OCI-LY7 (cell line): ENCODE measurements around the gene PAXX. TPM values are rescaled to one million over a fixed set of nuclear protein-coding genes. Genes with fewer than 3 reads are reported as not detected.

ENCODE experiments used
- total RNA-seq, 2 experiments: library from RNA; depleted of rRNA in 1 of 2; stranded (reverse); fragments of >200 nt in 1 of 2; shearing (Covaris generic) in 1 of 2; gene quantifications; 2 replicates each; pipeline ENCODE4 v1.2.3, GENCODE V29; 2014 to 2022

PAXX gene
- total RNA-seq, 2 experiments from 2014 or later = 45.7 to 63.5 TPM

Other genes starting within 250 kb of the PAXX start
Only the 30 nearest of the 39 such genes appear.
- 61.9 and 70.2 TPM in 2 replicates for gene TMEM141, start 201.1 kb upstream of the PAXX start, total RNA-seq (2014; rRNA removed; shearing (Covaris generic))
- 41.5 and 43.2 TPM in 2 replicates for gene TMEM141, start 201.1 kb upstream of the PAXX start, total RNA-seq (2022)
- gene CCDC183, start 196.1 kb upstream of the PAXX start, total RNA-seq (2014; rRNA removed; shearing (Covaris generic)) = 1.3 and 2.2 TPM in 2 replicates
- gene CCDC183, start 196.1 kb upstream of the PAXX start, total RNA-seq (2022) = 0.44 and 0.88 TPM in 2 replicates
- gene RABL6, start 184.5 kb upstream of the PAXX start, total RNA-seq (2014; rRNA removed; shearing (Covaris generic)) = 97.0 and 113 TPM in 2 replicates
- gene RABL6, start 184.5 kb upstream of the PAXX start, total RNA-seq (2022) = 126 and 133 TPM in 2 replicates
- gene AJM1, start 149.9 kb upstream of the PAXX start, total RNA-seq (2014; rRNA removed; shearing (Covaris generic)) = 2.4 and 2.5 TPM in 2 replicates
- 4.6 and 5.1 TPM in 2 replicates for gene AJM1, start 149.9 kb upstream of the PAXX start, total RNA-seq (2022)
- gene PHPT1, start 143.0 kb upstream of the PAXX start, total RNA-seq (2014; rRNA removed; shearing (Covaris generic)) = 56.9 and 81.9 TPM in 2 replicates
- 42.4 and 49.9 TPM in 2 replicates for gene PHPT1, start 143.0 kb upstream of the PAXX start, total RNA-seq (2022)
- 11.7 and 14.0 TPM in 2 replicates for gene MAMDC4, start 140.1 kb upstream of the PAXX start, total RNA-seq (2014; rRNA removed; shearing (Covaris generic))
- 12.7 and 14.2 TPM in 2 replicates for gene MAMDC4, start 140.1 kb upstream of the PAXX start, total RNA-seq (2022)
- gene EDF1, start 126.1 kb upstream of the PAXX start, total RNA-seq (2014; rRNA removed; shearing (Covaris generic)) = 272 and 409 TPM in 2 replicates
- 222 and 246 TPM in 2 replicates for gene EDF1, start 126.1 kb upstream of the PAXX start, total RNA-seq (2022)
- gene TRAF2, start 105.9 kb upstream of the PAXX start, total RNA-seq (2014; rRNA removed; shearing (Covaris generic)) = 31.4 and 34.7 TPM in 2 replicates
- gene TRAF2, start 105.9 kb upstream of the PAXX start, total RNA-seq (2022) = 40.5 and 43.7 TPM in 2 replicates
- 78.7 and 89.6 TPM in 2 replicates for gene FBXW5, start 47.7 kb upstream of the PAXX start, total RNA-seq (2014; rRNA removed; shearing (Covaris generic))
- 59.1 and 63.3 TPM in 2 replicates for gene FBXW5, start 47.7 kb upstream of the PAXX start, total RNA-seq (2022)
- 0.95 and 1.0 TPM in 2 replicates for gene C8G, start 47.2 kb upstream of the PAXX start, total RNA-seq (2014; rRNA removed; shearing (Covaris generic))
- 2.1 and 2.2 TPM in 2 replicates for gene C8G, start 47.2 kb upstream of the PAXX start, total RNA-seq (2022)
- 0.95 and 6.5 TPM in 2 replicates for gene LCN12, start 40.1 kb upstream of the PAXX start, total RNA-seq (2014; rRNA removed; shearing (Covaris generic))
- 3.5 and 3.7 TPM in 2 replicates for gene LCN12, start 40.1 kb upstream of the PAXX start, total RNA-seq (2022)
- gene PTGDS, start 14.9 kb upstream of the PAXX start, total RNA-seq (2014; rRNA removed; shearing (Covaris generic)) = not detected in 2 replicates
- not detected in 2 replicates for gene PTGDS, start 14.9 kb upstream of the PAXX start, total RNA-seq (2022)
- not detected in 2 replicates for gene LCNL1, start 9.4 kb upstream of the PAXX start, total RNA-seq (2014; rRNA removed; shearing (Covaris generic))
- not detected in 2 replicates for gene LCNL1, start 9.4 kb upstream of the PAXX start, total RNA-seq (2022)
- gene CLIC3, start 4.1 kb downstream of the PAXX start, total RNA-seq (2014; rRNA removed; shearing (Covaris generic)) = not detected in 2 replicates
- gene CLIC3, start 4.1 kb downstream of the PAXX start, total RNA-seq (2022) = not detected in 2 replicates
- gene ABCA2, start 35.8 kb downstream of the PAXX start, total RNA-seq (2014; rRNA removed; shearing (Covaris generic)) = 2.4 and 4.1 TPM in 2 replicates
- gene ABCA2, start 35.8 kb downstream of the PAXX start, total RNA-seq (2022) = 8.3 and 10.6 TPM in 2 replicates
- gene FUT7, start 39.7 kb downstream of the PAXX start, total RNA-seq (2014; rRNA removed; shearing (Covaris generic)) = not detected in 2 replicates
- 0.21 TPM in 1 of 2 replicates, not detected in the other for gene FUT7, start 39.7 kb downstream of the PAXX start, total RNA-seq (2022)
- gene NPDC1, start 53.8 kb downstream of the PAXX start, total RNA-seq (2014; rRNA removed; shearing (Covaris generic)) = 0.21 and 0.32 TPM in 2 replicates
- gene NPDC1, start 53.8 kb downstream of the PAXX start, total RNA-seq (2022) = 0.38 and 0.39 TPM in 2 replicates
- 0.16 TPM in 1 of 2 replicates, not detected in the other for gene ENTPD2, start 61.6 kb downstream of the PAXX start, total RNA-seq (2014; rRNA removed; shearing (Covaris generic))
- gene ENTPD2, start 61.6 kb downstream of the PAXX start, total RNA-seq (2022) = not detected in 2 replicates
- 65.9 and 74.0 TPM in 2 replicates for gene SAPCD2, start 78.1 kb downstream of the PAXX start, total RNA-seq (2014; rRNA removed; shearing (Covaris generic))
- 51.4 and 57.2 TPM in 2 replicates for gene SAPCD2, start 78.1 kb downstream of the PAXX start, total RNA-seq (2022)
- gene UAP1L1, start 85.1 kb downstream of the PAXX start, total RNA-seq (2014; rRNA removed; shearing (Covaris generic)) = 5.3 and 5.7 TPM in 2 replicates
- 12.3 and 16.7 TPM in 2 replicates for gene UAP1L1, start 85.1 kb downstream of the PAXX start, total RNA-seq (2022)
- gene MAN1B1, start 94.6 kb downstream of the PAXX start, total RNA-seq (2014; rRNA removed; shearing (Covaris generic)) = 22.5 and 32.7 TPM in 2 replicates
- gene MAN1B1, start 94.6 kb downstream of the PAXX start, total RNA-seq (2022) = 38.8 and 43.4 TPM in 2 replicates
- gene DPP7, start 122.3 kb downstream of the PAXX start, total RNA-seq (2014; rRNA removed; shearing (Covaris generic)) = 173 and 182 TPM in 2 replicates
- 154 TPM in 2 replicates for gene DPP7, start 122.3 kb downstream of the PAXX start, total RNA-seq (2022)
- 0.06 TPM in 1 of 2 replicates, not detected in the other for gene GRIN1, start 146.7 kb downstream of the PAXX start, total RNA-seq (2014; rRNA removed; shearing (Covaris generic))
- 0.15 and 0.55 TPM in 2 replicates for gene GRIN1, start 146.7 kb downstream of the PAXX start, total RNA-seq (2022)
- 0.21 TPM in 1 of 2 replicates, not detected in the other for gene LRRC26, start 177.6 kb downstream of the PAXX start, total RNA-seq (2014; rRNA removed; shearing (Covaris generic))
- not detected in 2 replicates for gene LRRC26, start 177.6 kb downstream of the PAXX start, total RNA-seq (2022)
- gene TMEM210, start 179.6 kb downstream of the PAXX start, total RNA-seq (2014; rRNA removed; shearing (Covaris generic)) = not detected in 2 replicates
- not detected in 2 replicates for gene TMEM210, start 179.6 kb downstream of the PAXX start, total RNA-seq (2022)
- gene ANAPC2, start 196.1 kb downstream of the PAXX start, total RNA-seq (2014; rRNA removed; shearing (Covaris generic)) = 34.8 and 38.6 TPM in 2 replicates
- 89.6 and 90.4 TPM in 2 replicates for gene ANAPC2, start 196.1 kb downstream of the PAXX start, total RNA-seq (2022)
- 111 and 130 TPM in 2 replicates for gene SSNA1, start 196.3 kb downstream of the PAXX start, total RNA-seq (2014; rRNA removed; shearing (Covaris generic))
- 71.0 and 75.1 TPM in 2 replicates for gene SSNA1, start 196.3 kb downstream of the PAXX start, total RNA-seq (2022)
- gene TPRN, start 208.3 kb downstream of the PAXX start, total RNA-seq (2014; rRNA removed; shearing (Covaris generic)) = 9.0 and 10.3 TPM in 2 replicates
- gene TPRN, start 208.3 kb downstream of the PAXX start, total RNA-seq (2022) = 15.3 and 15.9 TPM in 2 replicates
- 55.1 and 58.2 TPM in 2 replicates for gene TMEM203, start 213.2 kb downstream of the PAXX start, total RNA-seq (2014; rRNA removed; shearing (Covaris generic))
- 39.0 and 42.9 TPM in 2 replicates for gene TMEM203, start 213.2 kb downstream of the PAXX start, total RNA-seq (2022)
- 30.4 and 35.9 TPM in 2 replicates for gene NDOR1, start 213.3 kb downstream of the PAXX start, total RNA-seq (2014; rRNA removed; shearing (Covaris generic))
- 61.3 and 61.9 TPM in 2 replicates for gene NDOR1, start 213.3 kb downstream of the PAXX start, total RNA-seq (2022)